ENCODE measurements around the gene RAMACL.
"Not testable (repeated sequence)": the region's sequence is repeated elsewhere in the genome, so short reads cannot be mapped to it uniquely, and the experiment has no call there.

The RAMACL gene

GRCh38 chr6:166554316-166554715 lies 32.2 kb downstream of the RAMACL start:
- DNase-seq (ENCODE audit: low spot score) = no peak

DNA sequence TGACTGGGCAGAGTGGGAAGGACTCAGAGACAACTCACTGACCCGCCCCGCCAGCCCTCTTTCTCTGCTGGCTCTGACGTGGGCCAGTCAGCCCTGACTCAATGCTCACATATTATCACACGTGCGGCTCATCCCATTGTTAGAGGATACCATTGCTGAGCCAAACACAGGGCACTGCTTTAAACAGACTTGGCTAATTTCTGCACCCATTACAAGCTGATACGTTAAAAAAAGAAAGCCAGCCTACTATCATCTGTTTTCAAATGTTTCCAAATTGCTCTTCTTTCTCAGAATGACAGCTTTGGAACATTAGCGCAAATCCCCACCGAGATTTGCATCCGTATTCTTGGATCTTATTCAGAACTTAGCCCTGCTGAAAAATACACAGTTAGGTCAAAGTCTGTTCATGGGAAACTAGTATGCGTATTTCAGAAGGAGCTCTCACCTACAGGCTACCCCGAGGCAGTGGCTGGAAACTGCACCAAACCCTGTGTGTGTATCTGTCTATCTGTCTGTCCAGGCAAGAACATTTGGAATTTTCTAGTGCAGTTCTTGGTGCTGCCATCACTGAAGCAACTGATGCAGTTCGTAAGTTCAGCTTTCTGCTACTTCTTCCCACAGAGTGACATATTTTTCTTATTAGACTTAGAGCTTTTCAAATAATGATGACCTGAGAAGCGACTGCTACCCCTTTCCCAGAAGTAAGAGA lies 32.8 kb downstream of the RAMACL start:
- DNase-seq (ENCODE audit: low spot score) = no peak

- DNase-seq (ENCODE audit: low spot score) = no peak
These were observed 33.9 kb downstream of the RAMACL start for GRCh38 chr6:166552600-166552999.

GRCh38 chr6:166551754-166552495 lies 34.6 kb downstream of the RAMACL start:
- DNase-seq (ENCODE audit: low spot score) = no peak

DNA sequence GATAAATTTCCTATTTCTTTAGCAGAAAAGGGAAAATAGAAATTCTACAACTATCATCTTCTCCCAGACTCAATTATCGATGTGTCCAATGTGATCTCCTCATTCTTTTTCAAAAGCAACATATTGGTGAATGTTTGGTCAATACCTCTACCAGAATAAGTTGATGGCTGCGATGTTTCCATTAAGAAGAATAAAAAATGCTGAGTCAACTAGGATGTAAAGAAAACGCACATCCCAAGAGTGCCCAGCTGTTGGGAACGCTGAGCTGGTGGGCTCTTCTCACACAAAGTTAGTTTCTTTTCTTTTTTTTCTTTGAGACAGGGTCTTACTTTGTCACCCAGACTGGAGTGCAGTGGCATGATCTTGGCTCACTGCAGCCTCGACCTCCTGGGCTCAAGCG lies 39.8 kb downstream of the RAMACL start:
- DNase-seq (ENCODE audit: low spot score) = no peak

DNA sequence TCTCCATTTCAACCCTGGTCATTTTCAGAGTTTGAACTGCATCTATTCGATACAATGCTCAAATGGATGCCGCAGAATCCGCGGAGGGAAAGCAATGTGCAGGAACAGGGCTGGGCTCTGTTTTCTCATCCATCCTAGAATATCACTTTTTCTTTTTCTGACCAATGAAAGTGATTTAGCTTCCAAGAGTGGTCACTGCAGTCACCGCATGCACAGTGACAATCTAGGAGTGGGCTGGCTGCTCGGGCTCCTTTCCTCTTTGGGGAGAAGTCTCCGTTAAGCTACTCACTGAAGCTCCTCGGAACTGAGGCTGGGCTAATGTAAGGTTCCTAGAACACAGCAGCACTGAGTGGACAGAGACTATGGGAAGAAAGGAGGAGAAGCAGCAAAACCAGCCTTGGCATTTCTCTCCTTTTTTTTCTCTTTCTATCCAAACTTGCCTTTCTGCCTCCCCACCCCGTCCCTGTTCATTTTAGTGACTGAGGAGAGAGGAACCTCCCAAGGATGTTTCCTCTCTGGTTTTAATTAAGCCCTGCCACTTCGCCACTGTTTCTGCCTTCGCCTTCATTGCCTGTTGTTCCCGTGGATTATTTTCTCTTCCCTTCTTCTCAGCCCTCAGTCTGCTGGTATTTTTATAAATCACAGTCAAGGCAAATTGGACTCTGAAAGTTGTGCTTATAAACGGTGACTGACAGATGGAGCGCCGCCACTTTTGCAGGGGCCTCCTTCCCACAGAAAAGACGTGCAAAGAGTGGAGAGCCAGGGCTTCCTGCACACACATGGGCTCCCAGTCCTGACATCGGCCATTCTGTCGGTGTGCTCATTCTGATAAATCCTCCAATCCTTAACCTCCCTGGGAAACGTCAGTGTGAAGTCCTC lies 41.1 kb downstream of the RAMACL start:
- no peak for DNase-seq (ENCODE audit: low spot score)

DNA sequence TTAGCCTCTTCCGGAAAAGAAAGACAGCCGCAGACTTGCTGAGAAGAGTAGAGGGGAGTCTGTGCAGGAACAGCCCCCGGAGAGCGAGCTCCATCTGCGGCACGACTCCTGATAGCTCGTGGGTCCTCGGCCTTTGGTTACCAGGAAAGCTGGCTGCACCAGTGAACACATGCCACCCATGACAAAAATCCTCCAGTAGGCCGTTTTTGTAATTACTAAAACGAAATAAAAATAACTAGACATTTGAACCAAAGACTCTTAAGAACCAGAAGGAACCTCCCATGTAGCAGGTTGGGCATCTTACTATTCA lies 42.2 kb downstream of the RAMACL start:
- no peak for DNase-seq (ENCODE audit: low spot score)

DNA sequence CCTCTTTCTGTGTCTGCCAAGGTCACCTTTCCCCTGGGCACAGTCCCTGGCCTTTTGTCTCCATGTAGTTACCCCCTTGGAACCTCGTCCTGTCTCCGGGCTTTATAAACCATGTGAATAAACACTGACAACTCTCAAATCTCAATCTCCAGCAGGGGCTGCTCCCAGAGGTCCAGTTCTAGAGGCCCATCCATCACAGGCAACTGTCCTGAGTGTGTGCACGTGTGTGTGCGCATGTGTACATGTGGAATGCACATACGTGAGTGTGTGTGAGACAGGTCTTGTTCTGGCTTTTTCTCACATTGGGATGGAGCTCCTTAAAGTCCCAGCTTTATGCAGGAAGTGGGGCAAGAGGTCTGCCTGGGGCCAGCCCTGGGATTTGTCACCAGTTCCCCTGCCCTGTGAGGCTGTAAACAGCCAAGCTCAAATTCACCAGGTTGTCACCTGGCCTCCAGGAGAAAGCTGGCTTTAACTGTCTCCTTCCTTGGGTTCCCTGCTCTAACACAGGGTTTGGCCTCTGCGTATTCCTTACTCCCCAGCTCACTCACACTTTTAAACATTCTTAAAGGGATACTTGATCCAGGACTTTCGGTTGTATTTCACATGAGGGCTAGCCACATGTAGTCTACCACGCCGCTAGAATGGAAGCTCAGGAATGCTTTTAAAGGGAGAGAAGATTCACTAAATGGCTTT lies 42.7 kb downstream of the RAMACL start:
- no peak for DNase-seq (ENCODE audit: low spot score)

- no peak for DNase-seq (ENCODE audit: low spot score)
These were observed 43.9 kb downstream of the RAMACL start for GRCh38 chr6:166542580-166542912.

- DNase-seq (ENCODE audit: low spot score) = no peak
These were observed 44.5 kb downstream of the RAMACL start for GRCh38 chr6:166541876-166542579.

- DNase-seq (ENCODE audit: low spot score) = no peak
These were observed 45.1 kb downstream of the RAMACL start for GRCh38 chr6:166541366-166541765.

DNA sequence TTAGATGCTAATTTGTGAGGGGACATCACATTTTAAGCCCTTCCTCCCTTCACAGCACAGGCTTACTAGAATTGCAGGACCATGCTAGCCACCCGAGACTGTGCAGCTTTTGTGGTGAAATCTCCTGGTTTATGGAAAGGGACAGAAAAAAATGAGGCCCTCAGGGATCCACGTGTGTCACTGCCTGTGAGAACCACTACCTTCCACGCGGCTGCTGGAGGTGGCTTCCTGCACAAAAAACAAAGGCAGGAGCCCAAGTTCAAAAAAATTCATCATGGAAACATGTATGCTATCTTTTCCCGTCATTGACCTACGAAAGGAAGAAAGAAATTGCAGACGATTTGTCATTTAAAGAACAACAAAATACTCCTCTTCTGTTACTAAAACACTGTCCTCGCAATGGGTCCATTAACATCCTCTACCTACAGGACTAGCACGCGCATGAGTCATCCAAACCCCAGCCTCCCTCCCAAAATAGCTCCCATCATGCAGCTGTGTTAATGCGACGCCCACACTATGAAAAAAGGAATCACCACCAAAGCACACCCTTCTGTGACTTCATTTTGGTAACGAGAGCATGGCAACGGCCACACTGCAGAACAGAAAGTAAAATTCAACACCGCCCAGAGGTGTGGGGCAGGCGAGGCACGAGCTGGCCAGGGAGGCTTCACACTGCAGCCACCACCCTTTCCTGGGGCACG lies 45.7 kb downstream of the RAMACL start:
- no peak for DNase-seq (ENCODE audit: low spot score)

DNA sequence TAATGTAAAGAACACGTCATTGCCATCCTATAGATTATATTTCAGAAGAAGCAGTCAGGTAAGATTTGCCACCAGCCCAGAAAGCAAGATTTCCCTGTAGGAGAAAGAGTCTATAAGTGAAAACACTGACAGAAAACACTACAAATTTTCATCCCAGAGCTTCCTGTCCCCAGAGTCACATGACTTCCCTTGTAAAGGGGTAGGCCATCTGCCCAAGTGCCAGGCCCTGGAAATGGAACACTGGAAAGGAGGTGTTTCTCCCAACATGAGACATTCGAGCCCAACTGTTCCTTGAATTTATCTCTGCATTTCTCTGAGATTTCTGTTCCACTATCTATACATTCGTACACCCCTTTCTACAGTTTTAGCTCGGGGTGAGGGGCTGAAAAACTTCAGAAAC lies 46.9 kb downstream of the RAMACL start:
- no peak for DNase-seq (ENCODE audit: low spot score)

DNA sequence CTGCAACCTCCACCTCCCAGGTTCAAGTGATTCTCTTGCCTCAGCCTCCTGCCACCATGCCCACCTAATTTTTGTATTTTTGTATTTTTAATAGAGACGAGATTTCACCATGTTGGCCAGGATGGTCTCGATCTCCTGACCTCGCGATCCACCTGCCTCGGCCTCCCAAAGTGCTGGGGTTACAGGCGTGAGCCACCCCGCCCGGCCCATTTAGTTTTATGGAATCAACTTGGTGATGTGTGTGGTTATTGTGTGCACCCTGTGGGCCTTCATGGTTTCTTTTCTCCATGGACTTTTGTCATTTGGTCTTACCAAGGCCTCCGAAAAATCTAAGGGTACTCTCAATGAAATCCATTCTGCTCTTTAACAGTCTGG lies 47.5 kb downstream of the RAMACL start:
- DNase-seq (ENCODE audit: low spot score) = not testable (repeated sequence)

DNA sequence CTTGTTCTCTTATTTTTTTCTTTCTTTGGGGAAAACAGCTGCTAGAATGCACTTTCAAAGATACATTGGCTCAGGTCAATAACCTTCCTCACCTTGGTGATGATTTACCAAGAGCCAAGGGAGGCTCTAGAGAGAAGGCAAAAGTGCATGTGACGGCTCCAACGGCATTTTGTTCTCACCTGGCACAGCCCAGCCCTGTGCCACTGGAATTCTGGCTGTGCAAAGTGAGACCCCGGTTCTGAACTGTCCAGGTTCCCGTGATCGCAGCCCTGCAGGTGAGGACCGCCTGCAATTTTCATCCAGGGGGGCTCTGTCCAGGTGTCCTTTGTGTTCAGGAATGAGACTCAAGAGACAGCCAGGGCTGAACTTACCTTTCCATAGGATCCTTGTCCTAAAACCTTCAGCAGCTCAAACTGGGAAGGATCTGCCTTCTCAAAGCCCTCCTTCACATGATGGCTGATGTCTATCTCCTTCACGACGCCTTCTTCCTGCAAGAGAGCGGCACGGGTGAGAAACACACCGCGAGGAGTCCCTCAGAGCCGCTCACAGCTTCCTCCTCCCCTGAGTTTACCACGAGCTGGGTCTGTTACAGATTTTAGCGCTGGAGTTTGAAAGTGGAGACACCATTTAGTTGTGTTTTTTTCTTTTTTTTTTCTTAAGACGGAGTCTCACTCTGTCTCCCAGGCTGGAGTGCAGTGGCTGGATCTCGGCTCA lies 48.0 kb downstream of the RAMACL start:
- no peak for DNase-seq (ENCODE audit: low spot score)

DNA sequence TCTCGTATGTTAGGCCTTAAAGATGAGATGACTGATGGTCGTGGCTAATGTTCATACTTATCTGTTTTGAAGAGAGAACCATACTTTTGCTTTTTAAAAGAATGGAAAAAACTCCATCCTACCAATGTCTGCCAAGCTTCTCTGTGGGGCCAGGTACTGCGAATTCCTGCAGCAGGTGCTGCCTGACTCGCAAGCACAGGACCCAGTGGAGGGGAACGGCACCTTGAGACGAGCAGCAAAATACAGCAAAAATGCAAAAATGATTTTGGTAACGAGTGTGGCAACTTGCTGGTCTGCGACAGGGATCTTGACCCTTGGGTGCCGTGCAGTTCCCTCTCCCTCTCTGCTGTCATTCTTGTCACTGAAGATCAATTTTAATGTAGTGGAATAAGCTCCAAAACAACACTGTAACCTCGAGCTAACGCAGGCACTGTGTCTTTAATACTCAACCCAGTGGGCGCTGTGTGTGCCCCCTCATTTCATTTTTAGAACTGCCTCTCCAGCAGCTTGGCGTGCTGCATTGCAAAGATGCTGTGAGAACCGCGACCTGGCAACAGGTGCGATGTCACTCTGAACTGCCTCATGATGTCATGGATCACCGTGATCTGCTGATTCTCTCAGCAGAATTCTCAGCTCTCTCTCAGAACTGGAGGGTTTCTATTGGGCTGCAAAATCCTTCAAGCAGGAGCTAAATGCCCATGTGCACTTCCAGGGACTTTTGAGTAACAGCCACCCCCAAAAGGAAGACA lies 51.6 kb downstream of the RAMACL start:
- no peak for DNase-seq (ENCODE audit: low spot score)

DNA sequence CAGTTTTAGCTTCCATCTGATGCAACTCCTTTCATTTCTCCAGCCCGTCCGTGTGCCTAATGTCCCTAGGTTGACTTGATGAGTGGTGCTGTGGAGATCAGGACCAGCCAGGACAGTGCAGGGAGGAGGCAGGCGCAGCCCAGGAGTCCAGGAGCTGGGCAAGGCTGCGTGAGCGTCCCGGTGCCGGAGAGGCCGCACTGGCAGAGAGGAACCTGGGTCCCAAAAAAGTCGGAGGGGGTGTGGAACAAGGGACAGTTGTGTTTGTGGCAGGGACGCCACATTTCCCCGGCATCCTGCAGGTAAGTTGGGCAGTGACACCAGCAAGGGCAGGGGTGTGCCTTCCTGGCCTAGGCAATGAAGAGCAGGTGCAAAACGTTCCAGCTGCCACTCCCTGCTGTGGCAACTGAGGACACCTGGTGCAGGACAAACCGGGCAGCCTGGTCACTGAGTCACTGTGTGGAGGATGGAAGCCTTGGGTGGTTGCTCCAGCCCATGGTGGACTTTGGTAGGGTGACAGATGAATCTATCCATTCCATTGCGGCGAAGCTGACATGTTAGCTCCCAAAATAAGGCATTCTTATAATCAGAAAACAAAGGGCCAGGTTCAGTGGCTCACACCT lies 53.2 kb downstream of the RAMACL start:
- no peak for DNase-seq (ENCODE audit: low spot score)
